HL-60 (cell line): ENCODE results near the gene CACNA1D.

ENCODE experiments used
- GABPA ChIP-seq: IDR thresholded peaks from 2 replicates; pipeline ENCODE4 v1.6.1; 2012; ENCODE audit warnings: low read depth
- POLR2AphosphoS5 ChIP-seq: IDR thresholded peaks from 2 replicates; pipeline ENCODE4 v1.6.1; 2012; ENCODE audit warnings: low read depth
- TF ChIP-seq, protein P1 (sequence below): IDR thresholded peaks from one replicate; pipeline ENCODE4 v1.5.1; 2011; ENCODE audit warnings: low read length, control low read depth, inconsistent platforms; ENCODE audit not compliant: insufficient read depth
- TF ChIP-seq, protein P2 (sequence below): IDR thresholded peaks from 2 replicates; pipeline ENCODE4 v1.6.1; 2012; ENCODE audit warnings: low read depth; ENCODE audit not compliant: insufficient replicate concordance

DNA sequence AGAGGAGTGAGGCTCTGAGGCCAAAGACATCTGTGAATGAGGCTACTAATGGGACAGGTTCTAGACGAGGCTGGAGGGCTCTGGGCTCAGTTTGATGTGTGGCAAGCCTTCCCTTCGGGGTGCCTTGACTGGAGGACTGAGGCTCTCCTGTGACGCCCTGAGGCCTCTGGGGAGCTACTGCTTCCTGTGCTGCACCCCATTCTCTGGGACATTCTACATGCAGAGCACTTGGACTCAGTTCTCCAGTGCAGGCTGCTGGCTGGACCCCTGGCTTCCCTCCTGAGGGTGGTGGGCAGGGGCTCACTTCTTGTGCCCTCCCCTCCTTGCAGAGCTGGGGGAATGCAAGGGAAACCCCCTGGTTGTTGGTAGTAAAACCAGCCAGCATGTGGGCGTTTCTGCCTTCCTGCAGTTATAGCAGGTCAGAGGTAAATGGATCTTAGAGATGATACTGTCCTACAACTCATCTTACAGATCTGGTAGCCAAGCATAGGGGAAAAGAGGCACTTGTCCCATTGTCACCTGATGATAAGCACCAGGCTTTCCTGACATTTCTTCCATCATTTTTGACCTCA lies 218.5 kb downstream of the CACNA1D start:
- TF ChIP-seq, protein P1, sequence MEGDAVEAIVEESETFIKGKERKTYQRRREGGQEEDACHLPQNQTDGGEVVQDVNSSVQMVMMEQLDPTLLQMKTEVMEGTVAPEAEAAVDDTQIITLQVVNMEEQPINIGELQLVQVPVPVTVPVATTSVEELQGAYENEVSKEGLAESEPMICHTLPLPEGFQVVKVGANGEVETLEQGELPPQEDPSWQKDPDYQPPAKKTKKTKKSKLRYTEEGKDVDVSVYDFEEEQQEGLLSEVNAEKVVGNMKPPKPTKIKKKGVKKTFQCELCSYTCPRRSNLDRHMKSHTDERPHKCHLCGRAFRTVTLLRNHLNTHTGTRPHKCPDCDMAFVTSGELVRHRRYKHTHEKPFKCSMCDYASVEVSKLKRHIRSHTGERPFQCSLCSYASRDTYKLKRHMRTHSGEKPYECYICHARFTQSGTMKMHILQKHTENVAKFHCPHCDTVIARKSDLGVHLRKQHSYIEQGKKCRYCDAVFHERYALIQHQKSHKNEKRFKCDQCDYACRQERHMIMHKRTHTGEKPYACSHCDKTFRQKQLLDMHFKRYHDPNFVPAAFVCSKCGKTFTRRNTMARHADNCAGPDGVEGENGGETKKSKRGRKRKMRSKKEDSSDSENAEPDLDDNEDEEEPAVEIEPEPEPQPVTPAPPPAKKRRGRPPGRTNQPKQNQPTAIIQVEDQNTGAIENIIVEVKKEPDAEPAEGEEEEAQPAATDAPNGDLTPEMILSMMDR = no peak
- TF ChIP-seq POLR2AphosphoS5 (no peak), GABPA (no peak)
- TF ChIP-seq, protein P2, sequence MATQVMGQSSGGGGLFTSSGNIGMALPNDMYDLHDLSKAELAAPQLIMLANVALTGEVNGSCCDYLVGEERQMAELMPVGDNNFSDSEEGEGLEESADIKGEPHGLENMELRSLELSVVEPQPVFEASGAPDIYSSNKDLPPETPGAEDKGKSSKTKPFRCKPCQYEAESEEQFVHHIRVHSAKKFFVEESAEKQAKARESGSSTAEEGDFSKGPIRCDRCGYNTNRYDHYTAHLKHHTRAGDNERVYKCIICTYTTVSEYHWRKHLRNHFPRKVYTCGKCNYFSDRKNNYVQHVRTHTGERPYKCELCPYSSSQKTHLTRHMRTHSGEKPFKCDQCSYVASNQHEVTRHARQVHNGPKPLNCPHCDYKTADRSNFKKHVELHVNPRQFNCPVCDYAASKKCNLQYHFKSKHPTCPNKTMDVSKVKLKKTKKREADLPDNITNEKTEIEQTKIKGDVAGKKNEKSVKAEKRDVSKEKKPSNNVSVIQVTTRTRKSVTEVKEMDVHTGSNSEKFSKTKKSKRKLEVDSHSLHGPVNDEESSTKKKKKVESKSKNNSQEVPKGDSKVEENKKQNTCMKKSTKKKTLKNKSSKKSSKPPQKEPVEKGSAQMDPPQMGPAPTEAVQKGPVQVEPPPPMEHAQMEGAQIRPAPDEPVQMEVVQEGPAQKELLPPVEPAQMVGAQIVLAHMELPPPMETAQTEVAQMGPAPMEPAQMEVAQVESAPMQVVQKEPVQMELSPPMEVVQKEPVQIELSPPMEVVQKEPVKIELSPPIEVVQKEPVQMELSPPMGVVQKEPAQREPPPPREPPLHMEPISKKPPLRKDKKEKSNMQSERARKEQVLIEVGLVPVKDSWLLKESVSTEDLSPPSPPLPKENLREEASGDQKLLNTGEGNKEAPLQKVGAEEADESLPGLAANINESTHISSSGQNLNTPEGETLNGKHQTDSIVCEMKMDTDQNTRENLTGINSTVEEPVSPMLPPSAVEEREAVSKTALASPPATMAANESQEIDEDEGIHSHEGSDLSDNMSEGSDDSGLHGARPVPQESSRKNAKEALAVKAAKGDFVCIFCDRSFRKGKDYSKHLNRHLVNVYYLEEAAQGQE = no peak
